Thoracic aorta endothelial cell (primary cell): Measurements from ENCODE around the gene AP2M1. TPM values are rescaled to one million over a fixed set of nuclear protein-coding genes. Genes with fewer than 3 reads are reported as not detected.

Experiments
- total RNA-seq: library from RNA; depleted of rRNA; stranded (reverse); fragments of >200 nt; gene quantifications from 2 replicates; pipeline ENCODE4 v1.2.3, GENCODE V29; 2012

Gene AP2M1
- total RNA-seq = 345 and 354 TPM in 2 replicates

GRCh38 chr3:184174646-184175492 lies at the start of gene AP2M1:
Gene AP2M1 (plus strand): TSS chr3:184174855. CDS start chr3:184176994, 2,139 bp downstream.

GRCh38 chr3:184135149-184135910 lies 39.3 kb upstream of the AP2M1 start, which contains the start of gene EIF2B5:
Gene EIF2B5 (plus strand): TSS chr3:184135358. CDS start chr3:184135386, 28 bp downstream.

GRCh38 chr3:184154885-184155643 lies 19.6 kb upstream of the AP2M1 start, which contains the start of gene DVL3:
Gene DVL3 (plus strand): TSS chr3:184155377. CDS start chr3:184155636, 259 bp downstream.

GRCh38 chr3:184186184-184186901 lies 11.7 kb downstream of the AP2M1 start, which contains the start of gene ABCF3:
Gene ABCF3 (plus strand): TSS chr3:184186199. CDS start chr3:184186208, 9 bp downstream.

GRCh38 chr3:184229394-184230080 lies 54.9 kb downstream of the AP2M1 start, which contains the start of gene VWA5B2:
Gene VWA5B2 (plus strand): TSS chr3:184229585. CDS start chr3:184230529, 944 bp downstream.

Other genes starting within 250 kb of the AP2M1 start
- 20.2 and 24.5 TPM in 2 replicates for gene ABCC5, start 157.0 kb upstream of the AP2M1 start, total RNA-seq
- gene HTR3D, start 143.1 kb upstream of the AP2M1 start, total RNA-seq = not detected in 2 replicates
- gene HTR3C, start 121.8 kb upstream of the AP2M1 start, total RNA-seq = not detected in 2 replicates
- not detected in 2 replicates for gene HTR3E, start 77.8 kb upstream of the AP2M1 start, total RNA-seq
- gene EIF2B5, start 39.5 kb upstream of the AP2M1 start, total RNA-seq = 36.4 and 42.8 TPM in 2 replicates
- gene DVL3, start 19.5 kb upstream of the AP2M1 start, total RNA-seq = 24.3 and 27.1 TPM in 2 replicates
- 33.7 and 42.4 TPM in 2 replicates for gene ABCF3, start 11.3 kb downstream of the AP2M1 start, total RNA-seq
- gene VWA5B2, start 54.7 kb downstream of the AP2M1 start, total RNA-seq = under 0.01 TPM in 1 of 2 replicates, not detected in the other
- 27.8 and 33.3 TPM in 2 replicates for gene ALG3, start 74.1 kb downstream of the AP2M1 start, total RNA-seq
- 3.2 and 3.3 TPM in 2 replicates for gene EEF1AKMT4, start 74.8 kb downstream of the AP2M1 start, total RNA-seq
- gene CAMK2N2, start 86.7 kb downstream of the AP2M1 start, total RNA-seq = not detected in 2 replicates
- not detected in 2 replicates for gene ECE2, start 101.2 kb downstream of the AP2M1 start, total RNA-seq
- gene PSMD2, start 124.4 kb downstream of the AP2M1 start, total RNA-seq = 535 and 555 TPM in 2 replicates
- gene EIF4G1, start 139.8 kb downstream of the AP2M1 start, total RNA-seq = 394 and 415 TPM in 2 replicates
- gene FAM131A, start 162.7 kb downstream of the AP2M1 start, total RNA-seq = 21.8 and 31.1 TPM in 2 replicates
- gene CLCN2, start 186.8 kb downstream of the AP2M1 start, total RNA-seq = 3.3 and 3.9 TPM in 2 replicates
- gene POLR2H, start 186.9 kb downstream of the AP2M1 start, total RNA-seq = 122 and 123 TPM in 2 replicates
- not detected in 2 replicates for gene THPO, start 203.4 kb downstream of the AP2M1 start, total RNA-seq
- gene CHRD, start 205.2 kb downstream of the AP2M1 start, total RNA-seq = 0.07 and 0.13 TPM in 2 replicates